ENCODE results near the gene KCNIP1.

DNA sequence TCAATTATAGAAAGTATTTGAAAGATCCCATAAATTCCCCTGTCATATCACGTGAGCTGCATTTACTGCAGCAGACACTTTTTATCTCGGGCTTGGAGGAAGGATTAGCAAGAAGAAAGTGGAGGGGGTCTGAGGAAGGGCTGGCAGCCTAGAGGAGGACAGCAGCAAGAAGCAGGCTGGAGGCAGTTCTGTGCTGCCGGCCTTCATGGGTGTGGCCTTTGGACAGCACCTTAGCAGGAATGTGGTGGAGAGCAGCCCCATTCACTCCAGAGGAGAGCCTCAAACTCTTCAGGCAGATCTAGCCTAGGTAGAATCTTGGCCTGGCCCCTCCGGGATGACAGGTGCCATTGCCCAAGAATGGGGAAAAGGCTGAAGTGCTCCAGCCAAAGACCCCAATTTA is 189.9 kb downstream of the KCNIP1 start:
- TF ChIP-seq, protein P1, sequence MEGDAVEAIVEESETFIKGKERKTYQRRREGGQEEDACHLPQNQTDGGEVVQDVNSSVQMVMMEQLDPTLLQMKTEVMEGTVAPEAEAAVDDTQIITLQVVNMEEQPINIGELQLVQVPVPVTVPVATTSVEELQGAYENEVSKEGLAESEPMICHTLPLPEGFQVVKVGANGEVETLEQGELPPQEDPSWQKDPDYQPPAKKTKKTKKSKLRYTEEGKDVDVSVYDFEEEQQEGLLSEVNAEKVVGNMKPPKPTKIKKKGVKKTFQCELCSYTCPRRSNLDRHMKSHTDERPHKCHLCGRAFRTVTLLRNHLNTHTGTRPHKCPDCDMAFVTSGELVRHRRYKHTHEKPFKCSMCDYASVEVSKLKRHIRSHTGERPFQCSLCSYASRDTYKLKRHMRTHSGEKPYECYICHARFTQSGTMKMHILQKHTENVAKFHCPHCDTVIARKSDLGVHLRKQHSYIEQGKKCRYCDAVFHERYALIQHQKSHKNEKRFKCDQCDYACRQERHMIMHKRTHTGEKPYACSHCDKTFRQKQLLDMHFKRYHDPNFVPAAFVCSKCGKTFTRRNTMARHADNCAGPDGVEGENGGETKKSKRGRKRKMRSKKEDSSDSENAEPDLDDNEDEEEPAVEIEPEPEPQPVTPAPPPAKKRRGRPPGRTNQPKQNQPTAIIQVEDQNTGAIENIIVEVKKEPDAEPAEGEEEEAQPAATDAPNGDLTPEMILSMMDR (IDR thresholded peaks at IDR 0.05): no peak
- no peak for TF ChIP-seq POLR2A (IDR thresholded peaks at IDR 0.05)
